Gastrocnemius medialis (tissue), 4 donors: ENCODE data around the gene COX20.

Experiments
- POLR2A ChIP-seq, 2 donors: fragments of 450-650 bp; IDR thresholded peaks; one replicate each; pipeline ENCODE4 v1.6.1; 2017; ENCODE audit warnings: antibody characterized with exemption in 2 of 2, mild to moderate bottlenecking in 2 of 2, moderate library complexity in 2 of 2
- TF ChIP-seq, protein P1 (sequence below), 5 experiments: fragments of 450-650 bp in 3 of 5; fragments of 200-600 bp in 2 of 5; sonication (generic) in 2 of 5; IDR thresholded peaks in 4 of 5; conservative IDR thresholded peaks in 1 of 5; 1 replicate in 4 of 5; 2 replicates in 1 of 5; pipeline ENCODE4 v1.5.1; 2016 to 2019; ENCODE audit warnings: antibody characterized with exemption in 5 of 5, mild to moderate bottlenecking in 3 of 5, moderate library complexity in 3 of 5

DNA sequence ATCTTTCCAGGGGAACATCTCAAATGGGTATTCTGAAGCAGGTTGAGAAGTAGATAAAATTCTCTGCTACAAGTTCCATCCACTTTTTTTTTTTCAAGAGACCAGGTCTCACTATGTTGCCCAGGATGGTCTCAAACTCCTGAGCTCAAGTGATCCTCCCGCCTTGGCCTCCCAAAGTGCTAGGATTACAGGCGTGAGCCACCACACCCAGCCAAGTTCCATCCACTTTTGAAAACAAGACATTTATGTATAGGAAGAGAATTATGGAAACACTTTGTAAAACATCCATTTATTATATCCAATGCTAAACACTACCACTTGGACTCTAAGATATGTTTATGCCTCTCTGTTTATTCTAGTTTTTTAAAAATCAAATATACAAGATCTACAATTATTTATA is 15.4 kb downstream of the COX20 start:
- TF ChIP-seq, protein P1, sequence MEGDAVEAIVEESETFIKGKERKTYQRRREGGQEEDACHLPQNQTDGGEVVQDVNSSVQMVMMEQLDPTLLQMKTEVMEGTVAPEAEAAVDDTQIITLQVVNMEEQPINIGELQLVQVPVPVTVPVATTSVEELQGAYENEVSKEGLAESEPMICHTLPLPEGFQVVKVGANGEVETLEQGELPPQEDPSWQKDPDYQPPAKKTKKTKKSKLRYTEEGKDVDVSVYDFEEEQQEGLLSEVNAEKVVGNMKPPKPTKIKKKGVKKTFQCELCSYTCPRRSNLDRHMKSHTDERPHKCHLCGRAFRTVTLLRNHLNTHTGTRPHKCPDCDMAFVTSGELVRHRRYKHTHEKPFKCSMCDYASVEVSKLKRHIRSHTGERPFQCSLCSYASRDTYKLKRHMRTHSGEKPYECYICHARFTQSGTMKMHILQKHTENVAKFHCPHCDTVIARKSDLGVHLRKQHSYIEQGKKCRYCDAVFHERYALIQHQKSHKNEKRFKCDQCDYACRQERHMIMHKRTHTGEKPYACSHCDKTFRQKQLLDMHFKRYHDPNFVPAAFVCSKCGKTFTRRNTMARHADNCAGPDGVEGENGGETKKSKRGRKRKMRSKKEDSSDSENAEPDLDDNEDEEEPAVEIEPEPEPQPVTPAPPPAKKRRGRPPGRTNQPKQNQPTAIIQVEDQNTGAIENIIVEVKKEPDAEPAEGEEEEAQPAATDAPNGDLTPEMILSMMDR (IDR thresholded peaks at IDR 0.05 in 4 of 5, conservative IDR thresholded peaks at IDR 0.05 in 1 of 5): no peak
- TF ChIP-seq POLR2A (IDR thresholded peaks at IDR 0.05): no peak
